NCI-H2081 (cell line): ENCODE measurements around the gene PAX6.

ENCODE experiments used
- DNase-seq, 2 experiments: peaks; one replicate each; lab custom pipeline; 2025; lab: John Stamatoyannopoulos, UW

PAX6 gene

DNA sequence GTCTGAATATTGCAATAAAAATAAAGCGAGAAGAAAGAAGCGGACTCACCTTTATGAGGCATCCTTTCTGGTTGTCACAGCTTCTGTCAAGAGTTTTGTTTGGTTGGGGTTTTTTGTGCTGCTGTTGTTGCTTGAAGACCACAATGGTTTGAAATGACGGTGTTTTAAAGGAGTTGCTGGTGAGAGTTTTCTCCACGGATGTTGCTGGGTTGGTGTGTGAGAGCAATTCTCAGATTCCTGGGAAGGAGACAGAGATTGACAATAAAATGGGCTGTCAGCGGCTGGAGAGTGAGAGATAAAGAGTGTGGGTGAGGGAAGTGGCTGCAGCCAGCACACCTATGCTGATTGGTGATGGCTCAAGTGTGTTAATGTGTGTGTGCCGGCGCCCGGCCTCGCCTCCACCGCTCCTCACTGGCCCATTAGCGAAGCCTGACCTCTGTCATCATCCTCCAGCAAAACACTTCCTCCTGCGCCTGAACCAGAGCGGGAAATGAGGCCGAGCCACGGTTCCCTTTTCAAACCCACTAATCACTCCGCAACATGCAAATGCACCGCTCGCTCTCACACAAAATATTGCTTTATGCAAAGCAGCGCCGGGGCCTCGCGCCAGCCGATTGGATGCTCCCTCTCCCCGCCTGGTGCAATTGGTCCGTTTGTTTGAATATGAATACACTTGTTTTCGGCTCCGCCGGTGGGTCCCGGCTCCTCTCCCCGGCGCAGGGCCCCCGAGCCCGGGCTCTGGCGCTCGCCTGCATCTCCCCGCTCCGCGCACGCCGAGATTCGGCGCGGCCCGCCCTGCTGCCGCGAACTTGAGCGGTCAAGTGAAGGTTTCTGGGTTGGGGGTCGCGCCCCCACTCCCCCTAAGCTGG is at the start of gene PAX6:
PAX6 (minus strand) TSS at position 544 of the 869 bp plus-strand sequence. CDS start 4,911 bp downstream, outside the sequence.
- DNase-seq: peak; percentile 95 to 98

DNA sequence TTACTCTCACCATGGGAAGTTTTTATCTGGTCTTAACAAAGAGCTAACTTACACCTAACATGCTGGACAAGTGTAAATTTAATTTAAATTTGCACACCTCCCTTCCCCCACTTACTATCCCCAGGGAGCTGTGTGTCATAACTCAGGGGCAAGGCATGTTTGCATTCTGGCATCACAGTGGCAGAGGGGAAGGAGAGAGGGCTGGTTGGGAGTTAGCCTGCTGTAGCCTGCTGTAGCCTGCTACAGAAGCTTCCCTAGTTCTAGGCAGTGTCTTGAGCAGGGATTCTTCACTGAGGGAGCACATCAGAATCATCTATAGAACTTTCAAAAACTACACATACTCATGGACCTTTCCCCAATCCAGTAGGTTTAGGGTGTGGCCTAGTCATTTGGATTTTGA is 49.3 kb upstream of the PAX6 start:
- DNase-seq: no peak

DNA sequence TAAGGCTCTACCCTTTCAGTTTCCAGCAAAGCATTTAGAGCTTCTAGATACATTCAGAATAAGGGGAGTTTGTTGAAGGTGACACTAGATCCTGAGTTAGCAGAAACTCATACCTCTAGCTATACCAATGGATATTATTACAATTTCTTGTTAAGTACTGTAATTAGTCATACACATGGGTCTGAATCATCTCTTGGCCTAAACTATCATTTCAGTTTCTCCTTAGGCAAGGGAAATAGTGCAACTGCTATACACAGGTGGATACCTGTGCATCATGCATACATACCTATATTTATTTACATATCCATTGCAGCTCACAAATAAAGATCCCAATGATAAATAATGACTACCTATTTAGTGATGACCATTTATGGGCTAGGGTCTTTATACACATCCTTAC is 45.1 kb upstream of the PAX6 start:
- DNase-seq: no peak

DNA sequence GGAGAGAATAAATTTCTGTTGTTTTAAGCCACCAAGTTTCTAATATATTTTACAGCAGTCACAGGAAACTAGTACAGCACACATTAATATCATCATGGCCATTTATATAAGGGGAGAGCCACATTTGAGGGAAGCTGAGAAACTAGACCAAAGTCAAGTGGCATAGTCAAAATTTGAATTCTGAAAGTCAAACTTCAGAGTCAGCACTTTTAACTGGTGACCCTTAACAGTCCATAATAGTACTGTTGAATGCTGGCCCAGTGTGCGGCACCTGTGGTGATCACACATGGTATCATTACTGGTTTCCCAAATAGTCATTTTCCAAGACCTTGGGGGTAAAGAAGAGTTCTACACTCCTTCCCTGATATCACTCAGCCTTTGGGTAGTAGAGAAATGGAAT is 44.3 kb upstream of the PAX6 start:
- DNase-seq: no peak

DNA sequence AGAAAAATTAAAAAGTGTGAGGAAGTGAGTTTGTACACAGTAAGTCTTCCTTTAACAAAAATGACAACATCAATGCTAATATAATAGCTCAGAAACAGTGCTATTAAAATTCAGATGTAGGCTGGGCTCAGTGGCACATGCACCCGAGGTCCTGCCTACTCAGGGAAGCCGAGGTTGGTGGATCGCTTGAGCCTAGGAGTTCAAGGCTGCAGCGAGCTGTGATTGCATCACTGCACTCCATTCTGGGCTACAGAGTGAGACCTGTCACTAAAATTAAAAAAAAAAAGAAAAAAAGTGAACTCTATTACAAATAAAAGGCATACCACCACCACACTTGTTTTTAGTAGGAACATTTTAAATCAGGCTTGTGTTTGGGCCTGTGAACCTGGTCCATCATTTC is 39.2 kb upstream of the PAX6 start:
- DNase-seq: no peak

DNA sequence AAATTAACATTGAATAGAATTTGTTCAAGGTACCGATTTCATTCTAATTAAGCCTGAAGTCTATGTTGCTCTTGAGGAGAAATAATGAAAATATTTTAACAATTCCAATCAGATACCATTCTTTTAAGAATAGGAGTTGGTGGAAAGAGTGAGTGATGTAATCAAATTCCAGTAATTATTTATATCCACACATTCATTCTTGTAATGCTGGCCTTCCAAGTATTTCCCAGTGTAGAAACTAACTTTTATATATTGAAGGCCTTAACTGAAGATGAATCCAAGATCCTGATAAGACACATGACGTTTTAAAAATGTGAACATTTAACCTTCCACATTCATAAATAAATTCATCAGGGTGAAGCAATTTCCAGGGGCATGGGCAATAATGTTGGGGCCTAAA is 36.6 kb upstream of the PAX6 start:
- DNase-seq: no peak

DNA sequence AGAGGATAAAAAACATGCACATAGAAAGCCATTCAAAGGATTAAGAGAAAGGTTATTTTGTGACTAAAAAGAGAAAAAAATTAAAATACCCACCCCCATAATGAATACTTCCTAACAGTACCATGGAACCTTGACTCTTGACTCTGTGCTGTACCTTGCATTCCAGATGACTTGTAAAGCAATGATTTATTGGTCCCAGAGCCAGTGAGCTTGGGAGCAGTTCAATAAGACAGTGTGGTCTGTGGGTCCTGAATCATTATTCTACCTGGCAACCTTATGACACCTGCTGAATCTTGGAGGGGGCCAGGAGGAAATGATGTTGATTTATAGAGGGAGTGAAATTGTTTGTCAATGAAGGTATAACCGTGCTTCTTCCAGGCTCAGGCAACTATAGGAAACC is 34.2 kb upstream of the PAX6 start:
- no peak for DNase-seq

DNA sequence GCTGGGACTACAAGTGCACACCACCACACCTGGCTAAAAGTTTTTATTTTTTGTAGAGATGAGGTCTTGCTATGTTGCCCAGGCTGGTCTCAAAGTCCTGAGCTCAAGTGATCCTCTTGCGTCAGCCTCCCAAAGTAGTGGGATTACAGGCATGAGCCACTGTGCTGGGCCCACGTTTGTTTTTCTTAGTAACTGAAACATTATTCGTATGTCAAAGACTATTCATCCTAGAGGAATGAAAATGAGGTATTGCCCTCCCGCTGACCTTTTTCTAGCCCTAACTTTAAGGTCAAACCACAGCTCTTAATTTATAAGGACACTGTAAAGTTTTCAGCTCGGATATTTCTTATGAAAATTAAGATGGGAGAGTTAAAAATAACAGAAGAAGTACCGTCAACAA is 33.2 kb upstream of the PAX6 start:
- no peak for DNase-seq

DNA sequence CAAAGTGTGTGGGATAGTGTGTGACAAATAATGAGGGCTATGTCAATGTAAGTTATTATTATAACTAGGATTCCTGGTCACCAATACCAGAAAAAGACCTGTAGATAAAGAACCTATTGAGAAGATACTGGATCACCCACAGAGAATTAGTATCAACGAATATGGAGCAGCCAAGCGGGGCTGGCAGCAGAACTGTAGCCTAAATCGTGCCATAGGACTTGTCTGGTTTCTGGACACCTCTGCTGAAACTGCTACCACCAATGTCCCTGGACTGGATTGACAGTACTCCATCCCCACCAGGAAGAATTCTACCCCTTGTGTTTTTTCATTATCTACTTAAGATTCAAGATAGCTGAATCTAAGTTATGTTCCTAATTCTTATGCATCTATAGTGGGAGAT is 30.3 kb upstream of the PAX6 start:
- no peak for DNase-seq

DNA sequence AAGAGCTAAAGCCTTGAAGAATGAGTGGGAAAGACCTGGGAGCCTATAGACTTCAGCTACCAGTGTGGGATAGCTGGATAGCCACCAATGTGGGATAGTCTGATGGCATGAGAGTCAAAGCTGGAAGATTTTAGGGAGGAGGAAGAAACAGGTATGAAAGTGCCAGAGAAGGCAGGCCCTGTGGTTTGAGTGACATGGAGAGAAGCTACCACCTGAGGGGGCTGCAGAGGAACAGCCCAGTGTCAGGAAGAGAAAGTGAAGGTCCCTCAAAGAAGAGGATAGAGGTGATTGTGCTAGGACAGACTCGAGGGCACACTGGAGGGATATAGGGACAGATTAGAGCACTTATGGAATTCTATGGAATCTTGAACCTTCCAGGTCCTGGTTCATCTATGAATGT is 23.1 kb upstream of the PAX6 start:
- DNase-seq: no peak

DNA sequence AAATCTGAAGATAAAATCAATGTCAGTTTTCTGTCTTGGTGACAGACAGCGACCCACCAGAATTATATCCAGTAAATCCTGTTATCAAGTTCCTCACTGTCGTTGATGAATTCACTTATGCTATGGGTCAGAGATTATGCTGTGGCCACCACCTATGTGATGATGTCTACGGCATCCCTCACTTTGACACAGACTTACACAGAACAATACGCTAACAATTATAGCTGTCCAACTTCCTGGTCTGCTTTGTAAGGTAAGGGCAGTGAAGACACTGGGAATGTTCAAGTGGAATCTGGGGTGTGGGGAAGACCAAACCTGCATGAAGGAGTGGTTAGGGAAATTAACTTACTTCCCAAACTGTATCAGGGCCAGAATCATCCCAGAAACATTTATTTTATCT is 19.3 kb upstream of the PAX6 start:
- DNase-seq: no peak

DNA sequence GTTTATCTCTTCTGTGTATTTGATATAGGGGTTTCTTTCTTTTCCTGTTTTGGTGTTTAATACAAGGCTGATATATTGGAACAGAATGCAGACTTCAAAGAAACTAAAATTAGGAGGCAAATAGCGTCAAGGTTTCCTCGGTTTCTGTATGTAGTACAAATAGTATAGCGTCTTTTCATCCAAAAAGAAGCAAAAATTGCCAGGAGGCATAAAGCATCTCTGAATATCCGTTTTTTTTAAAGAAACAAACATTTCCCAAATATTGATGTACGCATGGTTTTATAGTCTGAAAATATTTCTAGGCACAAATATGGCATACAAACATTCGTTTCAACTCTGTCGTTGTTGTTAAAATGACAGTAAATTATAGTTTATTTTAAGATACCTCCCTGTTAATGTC is 17.1 kb upstream of the PAX6 start:
- DNase-seq: no peak

DNA sequence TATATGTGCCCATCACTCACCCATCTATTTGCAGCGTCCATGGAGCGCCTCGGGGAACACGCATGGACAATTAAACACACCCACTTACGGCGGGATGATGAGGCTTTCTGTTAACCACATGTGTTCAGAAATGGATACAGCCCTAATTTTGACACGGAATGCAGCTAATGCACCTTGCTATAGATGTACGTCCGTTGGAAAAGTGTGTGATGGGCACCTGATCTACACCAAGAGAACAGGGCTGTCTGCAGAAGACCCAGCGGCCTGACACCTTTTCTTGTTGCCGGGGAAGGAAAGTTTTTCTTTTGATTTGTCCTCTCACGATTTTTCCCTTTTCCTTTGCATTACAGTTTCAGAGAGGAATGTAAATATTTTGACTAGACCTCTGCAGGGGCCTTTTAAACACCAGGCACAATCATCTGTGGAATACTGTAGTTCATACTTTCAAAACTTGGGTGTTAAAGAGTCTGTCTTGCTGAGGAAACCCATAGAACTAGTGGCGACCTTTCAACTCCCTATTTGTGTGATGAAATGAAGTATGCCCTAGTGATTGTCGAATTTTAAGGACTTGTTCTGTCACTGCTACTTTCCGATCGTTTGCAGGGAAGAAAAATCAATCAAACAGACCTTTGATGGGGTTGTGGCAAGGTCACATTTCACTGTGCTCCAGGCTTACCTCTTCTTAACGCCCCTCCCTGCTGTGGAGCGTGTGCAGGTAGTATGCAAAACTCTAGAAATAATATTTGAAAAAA is 16.5 kb upstream of the PAX6 start:
- DNase-seq: no peak

DNA sequence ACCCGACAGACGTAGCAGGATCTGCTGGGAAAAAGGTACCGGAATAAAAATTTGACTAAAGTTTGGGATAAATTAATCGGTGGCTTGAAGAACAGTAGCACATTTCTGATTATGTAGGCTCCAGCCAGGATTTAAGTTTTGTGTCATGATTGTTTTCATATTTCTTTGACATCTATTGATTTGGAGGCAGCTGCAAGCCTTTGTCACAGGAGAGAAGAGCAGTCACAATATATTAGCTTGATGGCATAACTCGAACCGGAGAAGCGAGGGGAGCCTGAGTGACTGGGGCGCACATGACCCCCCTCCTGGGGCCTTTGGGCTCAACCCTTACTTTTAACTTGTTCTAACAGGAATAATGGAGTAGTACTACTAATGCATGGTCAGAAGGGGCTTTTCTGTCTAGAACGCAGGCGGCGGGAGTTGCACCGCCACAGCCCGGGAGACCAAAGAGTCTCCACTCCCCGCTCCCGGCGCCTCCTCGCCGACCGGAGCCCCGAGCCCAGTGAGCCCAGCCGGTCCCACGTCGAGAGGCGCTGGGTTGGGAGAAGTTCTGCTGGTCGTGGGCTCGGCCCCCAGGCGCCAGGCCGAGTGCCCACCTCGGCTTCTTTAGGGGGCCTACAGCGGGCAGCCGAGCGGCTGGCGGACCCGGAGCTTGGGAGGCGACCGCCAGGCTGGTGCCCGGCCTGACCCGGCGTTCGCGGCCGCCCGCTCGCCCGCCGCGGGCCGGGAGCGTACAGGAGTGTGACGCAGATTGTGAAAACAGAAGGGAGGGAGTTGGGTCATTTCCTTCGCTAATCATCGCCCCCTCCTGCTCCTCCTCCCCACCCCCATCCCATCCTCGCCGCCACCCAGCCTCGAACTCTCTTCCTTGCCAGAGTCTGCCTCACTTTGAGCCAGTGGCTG is 15.7 kb upstream of the PAX6 start:
- no peak for DNase-seq

DNA sequence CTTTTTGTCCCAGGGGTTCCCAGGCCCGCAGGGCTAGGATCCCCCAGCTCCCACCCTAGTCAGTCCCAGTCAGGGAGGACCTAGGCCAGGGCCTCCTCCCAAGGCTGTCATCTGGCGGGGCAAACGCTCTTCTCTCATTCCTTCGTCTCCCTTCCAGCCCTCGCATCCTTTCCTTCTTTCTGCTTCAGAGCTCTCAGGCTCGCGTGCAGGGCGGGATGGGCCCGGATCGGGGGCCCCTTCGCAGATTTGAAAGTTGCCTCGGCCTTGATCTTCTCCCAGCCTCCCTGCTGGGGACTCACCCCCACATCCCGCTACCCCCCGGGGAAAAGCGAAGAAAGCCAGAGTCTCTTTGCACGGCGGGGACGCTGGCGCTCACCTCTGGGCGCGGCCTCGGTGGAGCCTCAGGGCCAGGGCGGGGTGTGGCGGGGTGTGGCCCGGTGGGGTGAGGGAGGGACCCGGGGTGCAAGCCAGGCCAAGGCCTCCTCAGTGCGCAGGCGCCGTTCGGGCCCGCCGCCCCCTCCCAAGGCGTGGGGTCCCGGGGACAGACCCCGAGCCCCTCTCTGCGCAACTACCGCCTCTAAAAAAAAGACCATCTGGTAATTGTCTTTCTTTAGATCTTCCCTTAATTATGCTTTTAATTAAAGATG is 14.8 kb upstream of the PAX6 start:
- no peak for DNase-seq

DNA sequence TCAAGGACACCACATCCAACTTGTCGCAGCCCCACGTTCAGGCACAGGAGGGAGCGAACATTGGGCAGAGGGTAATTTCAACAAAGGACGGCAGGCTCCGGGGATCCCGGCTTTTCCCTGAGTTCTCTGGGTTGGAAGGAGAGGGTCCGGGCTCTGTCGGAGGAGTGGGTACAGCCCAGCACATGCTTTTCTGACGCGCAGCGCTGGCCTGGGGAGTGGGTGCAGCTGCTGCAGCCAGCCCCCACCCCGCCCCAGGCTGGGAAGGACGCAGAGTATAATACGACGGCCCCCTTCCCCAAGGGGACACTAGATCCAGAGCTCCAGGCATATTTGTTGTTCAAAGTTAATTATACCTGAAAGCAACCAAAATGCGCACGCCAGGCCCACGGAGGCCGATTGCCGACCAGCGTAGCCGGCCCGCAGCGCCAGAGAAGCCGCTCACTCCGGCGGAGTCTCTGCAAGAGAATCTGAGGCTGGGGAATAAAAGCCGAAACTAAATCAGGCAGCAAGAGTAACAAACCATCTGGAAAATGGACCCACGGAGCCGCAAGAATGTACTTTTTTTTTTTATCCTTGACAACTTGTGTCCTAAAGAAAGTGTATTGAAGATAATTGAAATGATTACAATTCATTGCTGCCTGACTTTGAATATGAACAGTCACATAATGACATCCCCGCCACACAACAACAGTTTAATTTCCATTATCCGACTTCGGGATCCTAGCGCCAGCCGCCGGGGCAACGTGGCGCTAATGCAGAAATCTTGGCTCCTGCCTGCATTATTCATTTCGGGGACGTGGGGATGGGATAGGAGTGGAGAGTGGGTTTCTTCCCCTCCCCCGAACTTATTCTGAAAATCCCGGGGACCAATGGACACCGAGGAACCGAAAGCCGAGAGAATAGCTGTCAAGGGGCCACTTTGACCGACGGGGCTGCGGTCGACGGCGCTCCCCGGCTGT is 14.0 kb upstream of the PAX6 start:
- DNase-seq: no peak

DNA sequence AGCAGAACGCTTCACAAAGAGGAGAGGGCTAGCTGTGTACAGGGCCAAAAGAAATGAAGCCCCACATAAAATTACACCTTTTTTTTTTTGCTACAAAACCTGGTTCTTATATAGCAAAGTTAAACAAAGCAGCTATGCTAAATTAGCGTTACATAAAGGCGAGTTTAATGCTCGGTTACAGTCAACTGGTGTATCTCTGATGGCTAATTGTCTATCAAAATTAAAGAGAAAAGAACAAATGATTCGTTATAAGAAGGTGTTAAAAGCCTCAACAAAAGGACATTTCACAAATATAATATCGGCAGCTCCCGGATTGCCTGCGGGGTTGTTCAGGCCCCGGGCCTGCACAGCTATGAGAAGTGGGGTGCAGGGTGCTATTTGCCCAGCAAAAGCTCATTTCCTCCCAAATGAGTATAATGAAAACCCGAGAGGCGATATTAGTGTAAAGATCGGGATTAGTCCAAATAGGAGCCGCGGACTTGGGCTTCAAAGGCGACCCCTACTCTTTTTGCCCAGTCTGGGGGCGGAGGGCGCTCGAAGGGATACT is 13.3 kb upstream of the PAX6 start:
- no peak for DNase-seq

DNA sequence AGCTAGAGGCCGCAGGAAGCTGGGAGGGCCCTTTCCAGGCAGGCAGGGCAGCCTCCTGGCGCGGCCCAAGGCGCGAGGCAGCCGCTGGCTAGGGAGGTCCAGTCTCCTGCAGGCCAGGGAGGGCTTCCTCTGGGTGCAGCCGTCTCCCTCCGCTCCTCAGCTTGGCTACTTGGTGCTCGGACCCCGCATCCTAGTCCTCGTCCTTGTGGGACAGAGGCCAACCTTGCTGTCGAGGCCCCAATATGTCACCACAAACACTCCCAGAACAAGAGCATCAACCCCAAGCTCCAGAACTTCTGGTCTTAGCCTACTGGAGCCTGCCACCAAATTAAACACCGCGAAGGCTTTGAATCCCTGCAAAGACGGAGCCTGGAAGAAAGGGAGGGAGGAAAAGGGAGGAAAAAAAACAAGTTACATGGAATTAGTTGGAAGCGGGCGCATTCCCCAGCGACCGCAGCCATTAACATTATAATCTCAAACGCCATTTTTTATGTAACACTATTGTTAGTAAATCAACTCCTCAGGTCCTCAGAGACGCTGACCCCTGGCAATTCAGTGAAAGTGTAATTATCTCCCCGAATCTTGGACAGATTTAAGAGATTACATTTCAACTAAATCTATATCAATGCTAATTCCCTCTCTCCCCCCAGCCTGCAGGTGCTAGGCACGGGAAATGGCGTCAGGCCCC is 12.7 kb upstream of the PAX6 start:
- DNase-seq: no peak

DNA sequence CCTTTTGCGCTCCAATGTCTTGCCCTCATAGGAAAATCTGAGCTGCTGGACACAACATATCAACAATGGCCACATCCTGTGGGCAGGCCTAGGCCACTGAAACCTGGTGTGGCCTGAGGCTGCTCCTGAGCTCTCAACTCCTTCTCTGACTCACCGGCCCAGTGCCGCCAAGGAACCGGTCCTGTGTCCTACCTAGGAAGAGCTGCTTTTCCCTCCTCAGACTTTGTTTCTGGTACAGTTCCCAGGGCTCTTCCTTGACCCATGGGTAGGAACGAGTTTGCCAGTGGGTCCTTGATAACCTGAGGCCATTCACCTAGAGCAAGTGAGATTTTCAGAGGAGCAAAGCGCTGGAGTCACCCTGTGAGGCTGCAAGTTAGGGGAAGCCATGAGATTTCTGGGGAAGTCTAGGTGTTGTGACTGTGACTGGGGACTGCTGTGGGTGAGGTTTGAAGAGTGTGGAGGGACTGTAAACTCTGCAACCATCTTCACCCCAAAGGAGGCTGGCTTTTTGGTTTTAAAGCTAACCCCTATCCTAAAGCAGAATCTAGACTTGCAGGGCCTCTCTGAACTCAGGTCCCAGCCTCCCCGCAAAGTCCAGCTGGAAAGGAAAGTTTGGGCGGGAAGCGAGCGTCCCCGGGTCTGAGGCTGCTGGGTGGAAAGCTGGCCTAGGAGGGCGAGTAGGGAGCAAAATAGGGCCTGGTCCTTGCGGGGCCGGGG is 12.0 kb upstream of the PAX6 start:
- no peak for DNase-seq
